MG63 (cell line): ENCODE results near the gene CCDC102B. TPM values are rescaled to one million over a fixed set of nuclear protein-coding genes. Genes with fewer than 3 reads are reported as not detected.

ENCODE experiments used
- DNase-seq: peaks from one replicate; pipeline ENCODE4 v3.0.0-alpha.2; 2020
- H3K27me3 ChIP-seq: fragments of 250-450 bp; sonication (Bioruptor Pico); 2 replicates; pipeline ENCODE4 v1.5.1; 2020; ENCODE audit warnings: mild to moderate bottlenecking, moderate library complexity
- H3K36me3 ChIP-seq: fragments of 250-450 bp; sonication (Bioruptor Pico); 2 replicates; pipeline ENCODE4 v1.5.1; 2020; ENCODE audit warnings: mild to moderate bottlenecking, moderate library complexity
- H3K4me3 ChIP-seq: fragments of 250-450 bp; sonication (Bioruptor Pico); 2 replicates; pipeline ENCODE4 v1.5.1; 2020; ENCODE audit warnings: mild to moderate bottlenecking, moderate library complexity
- H3K9me3 ChIP-seq: fragments of 250-450 bp; sonication (Bioruptor Pico); 2 replicates; pipeline ENCODE4 v1.5.1; 2020; ENCODE audit warnings: mild to moderate bottlenecking, moderate library complexity
- total RNA-seq: library from RNA; depleted of rRNA; stranded (reverse); fragments of >200 nt; shearing (Covaris generic); gene quantifications from 2 replicates; pipeline ENCODE4 v1.2.3, GENCODE V29; 2014; ENCODE audit warnings: low replicate concordance

The CCDC102B gene
- total RNA-seq, 1 experiment from 2014 or later, result 1.6 TPM

GRCh38 chr18:68800075-68800474 lies 2.2 kb downstream of the CCDC102B start:
- no peaks in the 10 kb centered on the region for H3K36me3 ChIP-seq
- no peak for DNase-seq
- H3K27me3 ChIP-seq, result no peaks in the 10 kb centered on the region
- no peak overlapping the region for H3K4me3 ChIP-seq
- H3K9me3 ChIP-seq, result no peaks in the 10 kb centered on the region

GRCh38 chr18:68803356-68803755 lies 5.5 kb downstream of the CCDC102B start:
- no peaks in the 10 kb centered on the region for H3K27me3 ChIP-seq
- no peaks in the 10 kb centered on the region for H3K9me3 ChIP-seq
- peak; percentile 62 for DNase-seq
- H3K36me3 ChIP-seq, result no peaks in the 10 kb centered on the region
- no peak overlapping the region for H3K4me3 ChIP-seq

- Histone ChIP-seq H3K36me3 (no peaks in the 10 kb centered on the region), H3K9me3 (no peaks in the 10 kb centered on the region), H3K27me3 (no peaks in the 10 kb centered on the region), H3K4me3 (no peak overlapping the region)
- no peak for DNase-seq
Observed at GRCh38 chr18:68817584-68817983, 19.7 kb downstream of the CCDC102B start.

- Histone ChIP-seq H3K27me3 (no peaks in the 10 kb centered on the region), H3K4me3 (no peak overlapping the region), H3K9me3 (no peaks in the 10 kb centered on the region), H3K36me3 (no peaks in the 10 kb centered on the region)
- no peak for DNase-seq
Observed at GRCh38 chr18:68818584-68818983, 20.7 kb downstream of the CCDC102B start.

GRCh38 chr18:68822926-68823325 lies 25.0 kb downstream of the CCDC102B start:
- DNase-seq, result no peak
- no peaks in the 10 kb centered on the region for H3K36me3 ChIP-seq
- H3K9me3 ChIP-seq, result no peaks in the 10 kb centered on the region; the same call in 1 of the 2 replicates
- no peak overlapping the region for H3K4me3 ChIP-seq
- H3K27me3 ChIP-seq, result no peaks in the 10 kb centered on the region

GRCh38 chr18:68826121-68826520 lies 28.2 kb downstream of the CCDC102B start:
- H3K9me3 ChIP-seq, result no peaks in the 10 kb centered on the region; the same call in 1 of the 2 replicates
- no peaks in the 10 kb centered on the region for H3K36me3 ChIP-seq
- DNase-seq, result no peak
- H3K4me3 ChIP-seq, result no peak overlapping the region
- no peaks in the 10 kb centered on the region for H3K27me3 ChIP-seq

GRCh38 chr18:68830256-68831045 lies 32.6 kb downstream of the CCDC102B start:
- no peak overlapping the region for H3K4me3 ChIP-seq
- DNase-seq, result no peak
- H3K27me3 ChIP-seq, result no peaks in the 10 kb centered on the region
- H3K9me3 ChIP-seq, result no peaks in the 10 kb centered on the region
- H3K36me3 ChIP-seq, result no peaks in the 10 kb centered on the region

- no peak for DNase-seq
- H3K9me3 ChIP-seq, result no peaks in the 10 kb centered on the region
- H3K27me3 ChIP-seq, result no peaks in the 10 kb centered on the region
- no peaks in the 10 kb centered on the region for H3K36me3 ChIP-seq
- no peak overlapping the region for H3K4me3 ChIP-seq
Observed at GRCh38 chr18:68833756-68834155, 35.9 kb downstream of the CCDC102B start.

- Histone ChIP-seq H3K27me3 (no peaks in the 10 kb centered on the region), H3K4me3 (no peak overlapping the region), H3K36me3 (no peaks in the 10 kb centered on the region), H3K9me3 (no peaks in the 10 kb centered on the region)
- DNase-seq, result no peak
Observed at GRCh38 chr18:68837665-68838451, 40.0 kb downstream of the CCDC102B start.

- DNase-seq, result no peak
- Histone ChIP-seq H3K36me3 (no peaks in the 10 kb centered on the region), H3K4me3 (no peak overlapping the region), H3K27me3 (no peaks in the 10 kb centered on the region), H3K9me3 (no peaks in the 10 kb centered on the region)
Observed at GRCh38 chr18:68839701-68840100, 41.8 kb downstream of the CCDC102B start.

GRCh38 chr18:68840554-68841263 lies 42.8 kb downstream of the CCDC102B start:
- Histone ChIP-seq H3K27me3 (no peaks in the 10 kb centered on the region), H3K9me3 (no peaks in the 10 kb centered on the region), H3K36me3 (no peaks in the 10 kb centered on the region), H3K4me3 (no peak overlapping the region)
- peak; percentile 68 for DNase-seq

GRCh38 chr18:68841301-68841700 lies 43.4 kb downstream of the CCDC102B start:
- Histone ChIP-seq H3K4me3 (no peak overlapping the region), H3K27me3 (no peaks in the 10 kb centered on the region), H3K9me3 (no peaks in the 10 kb centered on the region), H3K36me3 (no peaks in the 10 kb centered on the region)
- DNase-seq, result no peak

- Histone ChIP-seq H3K36me3 (no peaks in the 10 kb centered on the region), H3K27me3 (no peaks in the 10 kb centered on the region), H3K4me3 (no peak overlapping the region), H3K9me3 (no peaks in the 10 kb centered on the region)
- DNase-seq, result no peak
Observed at GRCh38 chr18:68842951-68843350, 45.1 kb downstream of the CCDC102B start.

GRCh38 chr18:68843473-68844089 lies 45.7 kb downstream of the CCDC102B start:
- no peak for DNase-seq

GRCh38 chr18:68847219-68847837 lies 49.4 kb downstream of the CCDC102B start:
- Histone ChIP-seq H3K4me3 (no peak overlapping the region), H3K36me3 (no peaks in the 10 kb centered on the region), H3K27me3 (no peaks in the 10 kb centered on the region), H3K9me3 (no peaks in the 10 kb centered on the region)
- no peak for DNase-seq

More at GRCh38 chr18:68843473-68844089, 45.7 kb downstream of the CCDC102B start:
- H3K36me3 ChIP-seq, result no peaks in the 10 kb centered on the region
- H3K9me3 ChIP-seq, result no peaks in the 10 kb centered on the region
- no peak overlapping the region for H3K4me3 ChIP-seq
- H3K27me3 ChIP-seq, result no peaks in the 10 kb centered on the region

- no peak overlapping the region for H3K4me3 ChIP-seq
Observed at GRCh38 chr18:68848242-68848641, 50.4 kb downstream of the CCDC102B start.

More at GRCh38 chr18:68848242-68848641, 50.4 kb downstream of the CCDC102B start:
- H3K9me3 ChIP-seq, result no peaks in the 10 kb centered on the region
- H3K36me3 ChIP-seq, result no peaks in the 10 kb centered on the region
- DNase-seq, result no peak
- H3K27me3 ChIP-seq, result no peaks in the 10 kb centered on the region
